Calu3 (cell line): ENCODE results near the gene ARL15. TPM values are rescaled to one million over a fixed set of nuclear protein-coding genes. Genes with fewer than 3 reads are reported as not detected.

ENCODE experiments used
- BruUV-seq: library from RNA; stranded (reverse); fragments of 400-500 nt; replicated peaks from 2 replicates; lab custom pipeline; 2021; lab: Mats Ljungman, UMichigan
- CTCF ChIA-PET: fragments of 300-600 bp; sonication (Branson Sonifier 250); formaldehyde crosslinking; loops from one replicate; lab custom pipeline; 2022; ENCODE audit warnings: antibody characterized with exemption; lab: Charles Lee
- DNase-seq: peaks from one replicate; pipeline ENCODE4 v3.0.0; 2022
- H3K27ac Mint-ChIP-seq: one replicate; pipeline ENCODE4 v1.8.0; 2022; ENCODE audit warnings: mixed read lengths; ENCODE audit not compliant: unreplicated experiment
- H3K27me3 Mint-ChIP-seq: one replicate; pipeline ENCODE4 v1.8.0; 2022; ENCODE audit warnings: mixed read lengths; ENCODE audit not compliant: unreplicated experiment
- H3K36me3 Mint-ChIP-seq: one replicate; pipeline ENCODE4 v1.8.0; 2022; ENCODE audit warnings: mild to moderate bottlenecking, moderate library complexity, mixed read lengths; ENCODE audit not compliant: insufficient read depth, unreplicated experiment
- H3K4me1 Mint-ChIP-seq: one replicate; pipeline ENCODE4 v1.8.0; 2022; ENCODE audit warnings: mild to moderate bottlenecking, low read depth, mixed read lengths; ENCODE audit not compliant: unreplicated experiment
- H3K4me3 Mint-ChIP-seq: one replicate; pipeline ENCODE4 v1.8.0; 2022; ENCODE audit warnings: mild to moderate bottlenecking, low read depth, moderate library complexity, mixed read lengths; ENCODE audit not compliant: unreplicated experiment
- H3K9me3 Mint-ChIP-seq: one replicate; pipeline ENCODE4 v1.8.0; 2022; ENCODE audit warnings: low read depth, mixed read lengths; ENCODE audit not compliant: unreplicated experiment
- intact Hi-C: fragments of 100-400 bp; cut with micrococcal nuclease; formaldehyde crosslinking; loops from one replicate; pipeline ENCODE4 v1.10.0; 2022; ENCODE audit not compliant: unreplicated experiment
- total RNA-seq: library from RNA; stranded (reverse); gene quantifications from 2 replicates; pipeline ENCODE4 v1.2.3, GENCODE V29; 2022
- TF ChIP-seq, protein P1 (sequence below): fragments of 200-600 bp; IDR thresholded peaks from one replicate; pipeline ENCODE4 v1.8.0; 2022; ENCODE audit warnings: antibody characterized with exemption; ENCODE audit not compliant: unreplicated experiment

Gene ARL15
- total RNA-seq, 1 experiment from 2014 or later, result 15.1 TPM

DNA sequence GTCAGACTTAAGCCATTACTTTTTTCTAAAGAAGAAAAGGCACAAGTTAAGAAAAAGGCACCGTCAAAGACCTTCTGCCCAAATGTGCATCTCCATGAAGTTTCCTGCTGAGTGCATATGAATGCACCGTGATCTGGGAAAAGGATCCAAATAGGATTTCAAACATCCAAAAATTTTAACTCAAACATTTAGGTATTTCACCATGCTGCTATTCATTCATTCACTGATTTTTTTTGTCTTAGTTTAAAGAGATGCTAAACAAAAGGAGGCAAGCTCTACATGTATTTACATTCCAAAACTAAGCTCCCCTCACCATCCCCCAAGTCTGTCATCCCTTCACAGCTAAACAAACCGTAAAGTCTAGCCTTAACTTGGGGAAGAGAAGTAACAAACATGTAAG is 291.9 kb downstream of the ARL15 start:
- BruUV-seq, result no TSS peak
- Mint-ChIP-seq H3K36me3 (no peaks in the 10 kb centered on the region), H3K27me3 (no peaks in the 10 kb centered on the region), H3K9me3 (peaks cover 6% of the 10 kb centered on the region), H3K4me3 (no peak overlapping the region), H3K4me1 (peaks cover 15% of the 10 kb centered on the region), H3K27ac (no peak overlapping the region)
- CTCF ChIA-PET, result no interaction called here
- no peak for DNase-seq
- intact Hi-C loops, result no loop called here
- TF ChIP-seq, protein P1, sequence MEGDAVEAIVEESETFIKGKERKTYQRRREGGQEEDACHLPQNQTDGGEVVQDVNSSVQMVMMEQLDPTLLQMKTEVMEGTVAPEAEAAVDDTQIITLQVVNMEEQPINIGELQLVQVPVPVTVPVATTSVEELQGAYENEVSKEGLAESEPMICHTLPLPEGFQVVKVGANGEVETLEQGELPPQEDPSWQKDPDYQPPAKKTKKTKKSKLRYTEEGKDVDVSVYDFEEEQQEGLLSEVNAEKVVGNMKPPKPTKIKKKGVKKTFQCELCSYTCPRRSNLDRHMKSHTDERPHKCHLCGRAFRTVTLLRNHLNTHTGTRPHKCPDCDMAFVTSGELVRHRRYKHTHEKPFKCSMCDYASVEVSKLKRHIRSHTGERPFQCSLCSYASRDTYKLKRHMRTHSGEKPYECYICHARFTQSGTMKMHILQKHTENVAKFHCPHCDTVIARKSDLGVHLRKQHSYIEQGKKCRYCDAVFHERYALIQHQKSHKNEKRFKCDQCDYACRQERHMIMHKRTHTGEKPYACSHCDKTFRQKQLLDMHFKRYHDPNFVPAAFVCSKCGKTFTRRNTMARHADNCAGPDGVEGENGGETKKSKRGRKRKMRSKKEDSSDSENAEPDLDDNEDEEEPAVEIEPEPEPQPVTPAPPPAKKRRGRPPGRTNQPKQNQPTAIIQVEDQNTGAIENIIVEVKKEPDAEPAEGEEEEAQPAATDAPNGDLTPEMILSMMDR, result no peak

DNA sequence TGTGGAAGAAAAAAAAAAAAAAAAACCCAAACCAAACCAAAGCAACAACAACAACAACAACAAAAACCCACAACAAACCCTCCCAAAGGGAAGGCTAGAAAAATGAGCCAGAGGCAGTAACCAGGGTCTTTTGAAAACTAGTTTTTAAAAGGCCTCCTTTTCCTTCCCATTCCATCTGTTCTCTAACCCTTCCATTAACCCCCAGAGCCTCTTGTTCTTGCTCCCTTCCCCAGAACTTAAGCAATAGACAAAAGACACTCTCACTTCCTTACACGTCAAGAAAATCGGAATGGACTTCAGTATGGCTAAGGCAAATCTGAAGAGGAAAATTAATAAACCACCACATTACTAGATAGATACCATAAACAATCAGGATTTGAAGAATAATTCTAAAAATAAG is 292.8 kb downstream of the ARL15 start:
- Mint-ChIP-seq H3K27ac (no peak overlapping the region), H3K36me3 (no peaks in the 10 kb centered on the region)

DNA sequence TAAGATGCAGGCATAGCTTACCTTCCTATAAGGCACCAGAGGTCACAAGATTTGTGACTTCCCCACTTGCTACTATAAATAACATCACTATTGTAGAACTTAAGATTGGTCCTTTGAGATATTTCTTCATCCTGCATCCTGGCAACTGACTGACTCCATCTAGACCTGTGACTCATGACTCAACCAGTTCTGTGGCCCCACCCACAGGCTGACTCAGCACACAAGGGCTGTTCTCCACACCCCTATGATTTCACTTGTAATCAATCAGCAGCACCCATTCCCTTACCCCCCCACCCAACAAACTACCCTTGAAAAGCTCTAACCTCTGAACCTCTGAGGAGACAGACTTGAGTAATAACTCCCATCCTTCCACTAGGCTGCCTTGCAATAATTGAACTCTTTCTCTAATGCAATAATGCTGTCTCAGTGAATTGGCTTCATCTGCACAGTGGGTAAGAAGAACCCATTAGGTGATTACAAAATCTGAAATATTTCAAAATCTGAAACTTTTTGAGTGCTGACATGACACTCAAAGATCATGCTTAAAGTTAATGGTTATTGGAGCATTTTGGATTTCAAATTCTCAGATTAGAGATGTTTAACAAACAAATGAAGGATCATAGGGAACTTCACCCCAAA is 296.7 kb downstream of the ARL15 start:
- Mint-ChIP-seq H3K4me1 (no peaks in the 10 kb centered on the region), H3K36me3 (no peaks in the 10 kb centered on the region), H3K27ac (no peak overlapping the region), H3K9me3 (peaks cover 6% of the 10 kb centered on the region), H3K4me3 (no peak overlapping the region), H3K27me3 (no peaks in the 10 kb centered on the region)
- no TSS peak for BruUV-seq
- peak; percentile 56 for DNase-seq
- CTCF ChIA-PET, result interaction anchor here (0.7 kb wide), 1 partner anchor 296 kb away, joined by 3 read pairs; the partner anchor contains the start of gene ARL15
- TF ChIP-seq, protein P1, result no peak
- intact Hi-C loops, result no loop called here

More for the DNA sequence above, 292.8 kb downstream of the ARL15 start:
- intact Hi-C loops, result no loop called here
- BruUV-seq, result no TSS peak
- Mint-ChIP-seq H3K27me3 (no peaks in the 10 kb centered on the region), H3K9me3 (peaks cover 6% of the 10 kb centered on the region), H3K4me3 (no peak overlapping the region), H3K4me1 (peaks cover 15% of the 10 kb centered on the region)
- CTCF ChIA-PET, result no interaction called here
- no peak for DNase-seq
- TF ChIP-seq, protein P1, result no peak

DNA sequence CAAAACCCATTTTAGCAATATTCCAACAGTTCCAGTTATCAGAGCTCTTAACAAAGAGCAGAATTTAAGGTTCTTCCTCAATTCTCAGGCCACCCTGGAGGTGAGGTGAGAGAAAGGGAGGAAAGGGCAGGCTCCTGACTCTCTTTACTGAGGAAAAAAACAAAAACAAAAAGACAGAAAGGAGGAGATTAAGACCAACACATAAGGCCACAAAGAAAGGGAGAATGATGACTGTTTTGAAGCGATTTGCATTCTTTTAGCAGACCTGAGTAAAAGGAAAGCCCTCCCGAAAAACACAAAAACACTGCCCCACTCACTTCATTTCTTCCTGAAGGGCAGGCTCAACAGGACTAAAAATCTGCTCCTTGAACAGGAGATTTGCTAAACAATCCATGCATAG is 300.5 kb downstream of the ARL15 start:
- intact Hi-C loops, result no loop called here
- Mint-ChIP-seq H3K9me3 (peaks cover 6% of the 10 kb centered on the region), H3K4me3 (no peak overlapping the region), H3K27me3 (no peaks in the 10 kb centered on the region), H3K36me3 (no peaks in the 10 kb centered on the region), H3K27ac (no peak overlapping the region), H3K4me1 (no peaks in the 10 kb centered on the region)
- BruUV-seq, result no TSS peak
- TF ChIP-seq, protein P1, result no peak
- DNase-seq, result no peak
- CTCF ChIA-PET, result no interaction called here
